ENCODE data around the gene SH3BGRL2.
A peak's percentile ranks its signal among the peaks of the same experiment; 100 is the strongest.
"Not testable (repeated sequence)": the region's sequence is repeated elsewhere in the genome, so short reads cannot be mapped to it uniquely, and the experiment has no call there.

Gene SH3BGRL2

DNA sequence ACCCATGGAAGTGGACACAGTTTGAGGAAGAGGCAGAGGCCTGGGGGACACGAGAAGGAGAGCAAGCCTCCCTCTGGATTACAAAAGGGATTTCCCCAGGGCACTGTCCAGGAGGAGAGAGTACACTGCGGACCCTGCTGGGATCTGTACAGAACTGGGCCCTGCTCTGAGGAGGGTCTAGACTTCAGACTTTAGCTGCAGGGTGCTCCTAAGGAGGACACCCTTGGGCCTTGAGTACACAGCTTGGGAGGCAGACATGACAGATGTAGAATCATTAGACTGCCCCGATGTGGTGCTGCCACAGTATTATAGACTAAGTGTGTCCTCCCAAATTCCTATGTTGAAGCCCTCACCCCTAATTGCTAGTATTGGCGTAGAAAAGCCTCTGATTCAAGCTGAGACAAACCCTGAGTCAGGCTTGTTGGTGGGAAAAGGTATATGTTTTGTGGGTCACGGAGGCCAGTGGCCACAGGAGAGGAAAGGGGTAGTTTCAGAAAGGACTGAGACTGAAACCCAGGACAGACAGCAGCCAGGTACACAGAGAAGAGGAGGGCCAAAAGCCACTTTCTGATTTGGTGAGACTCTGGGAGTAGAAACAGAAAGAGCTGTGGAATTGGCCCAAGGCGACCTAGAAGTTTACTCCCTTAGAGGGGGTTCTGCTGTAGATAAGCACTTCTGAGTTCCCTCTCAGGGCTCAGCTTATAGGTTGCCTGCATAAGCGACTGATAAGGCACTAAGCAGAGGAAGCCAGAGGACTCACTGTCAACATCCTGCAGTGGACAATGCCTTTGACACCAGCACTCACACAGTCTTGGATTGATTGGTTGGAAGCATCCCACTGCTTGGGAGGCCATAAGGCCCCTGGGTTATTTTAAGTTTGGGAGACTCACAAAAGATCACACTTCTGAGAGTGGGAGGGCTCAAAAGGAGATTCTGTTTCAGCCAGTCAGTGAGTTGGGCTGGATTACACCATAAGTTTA lies 16.5 kb upstream of the SH3BGRL2 start:
- no peak for DNase-seq

GRCh38 chr6:79617518-79617941 lies 13.6 kb upstream of the SH3BGRL2 start:
- peak; percentile 4 for DNase-seq

- DNase-seq = not testable (repeated sequence)
These were observed 12.7 kb upstream of the SH3BGRL2 start for GRCh38 chr6:79618425-79618824.

- DNase-seq = no peak
These were observed 9.6 kb upstream of the SH3BGRL2 start for GRCh38 chr6:79621579-79621978.

DNA sequence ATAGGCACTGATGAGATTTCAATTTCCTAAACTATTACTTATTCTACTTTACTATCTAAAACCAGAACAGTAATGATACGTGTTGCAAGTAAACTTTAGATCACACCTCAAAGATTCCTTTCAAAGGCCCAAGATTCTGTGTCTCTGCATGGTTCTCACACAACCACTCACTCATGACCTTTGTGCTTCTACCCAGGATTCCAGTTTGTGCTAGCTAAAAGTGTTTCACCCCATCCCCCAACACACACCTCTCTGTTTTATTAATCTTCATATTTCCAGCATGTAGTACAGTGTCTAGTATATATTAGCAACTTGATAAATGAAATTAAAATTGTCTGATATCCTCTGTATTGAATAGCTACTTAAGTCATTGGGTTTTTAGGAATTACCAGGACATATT lies 8.8 kb upstream of the SH3BGRL2 start:
- DNase-seq = no peak

DNA sequence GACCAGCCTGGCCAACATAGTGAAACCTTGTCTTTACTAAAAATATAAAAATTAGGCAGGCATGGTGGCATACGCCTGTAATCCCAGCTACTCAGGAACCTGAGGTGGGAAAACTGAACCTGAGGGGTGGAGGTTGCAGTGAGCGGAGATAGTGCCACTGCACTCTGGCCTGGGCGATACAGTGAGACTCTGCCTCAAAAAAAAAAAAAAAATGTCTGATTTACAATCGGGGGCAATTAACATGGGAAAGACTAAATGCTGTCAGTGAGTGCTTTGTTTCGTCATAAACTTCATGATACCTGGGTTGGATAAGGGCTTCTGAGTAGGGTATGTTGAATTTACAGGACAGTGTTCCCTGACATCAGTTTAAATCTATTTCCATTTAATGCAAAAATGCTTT lies 8.0 kb upstream of the SH3BGRL2 start:
- no peak for DNase-seq

GRCh38 chr6:79625746-79626145 lies 5.4 kb upstream of the SH3BGRL2 start:
- no peak for DNase-seq

DNA sequence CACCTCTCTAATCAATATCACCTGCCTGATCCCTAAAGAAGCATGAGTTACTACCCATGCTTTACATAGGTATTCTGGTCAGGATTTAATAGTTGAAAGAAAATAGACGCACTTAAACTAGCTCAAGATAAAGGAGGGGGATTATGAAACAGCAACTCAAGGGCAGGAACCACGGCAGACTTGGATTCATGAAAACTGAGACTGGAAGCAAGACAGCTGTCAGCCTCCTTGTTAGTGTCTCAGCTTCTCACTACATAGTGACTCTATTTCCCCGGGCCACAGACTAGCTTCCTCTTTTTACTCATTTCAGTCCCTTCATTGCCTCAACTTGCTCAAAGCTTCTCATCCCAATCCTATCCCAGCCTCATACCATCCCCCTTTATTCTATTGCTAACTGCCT lies 4.3 kb upstream of the SH3BGRL2 start:
- DNase-seq = no peak

DNA sequence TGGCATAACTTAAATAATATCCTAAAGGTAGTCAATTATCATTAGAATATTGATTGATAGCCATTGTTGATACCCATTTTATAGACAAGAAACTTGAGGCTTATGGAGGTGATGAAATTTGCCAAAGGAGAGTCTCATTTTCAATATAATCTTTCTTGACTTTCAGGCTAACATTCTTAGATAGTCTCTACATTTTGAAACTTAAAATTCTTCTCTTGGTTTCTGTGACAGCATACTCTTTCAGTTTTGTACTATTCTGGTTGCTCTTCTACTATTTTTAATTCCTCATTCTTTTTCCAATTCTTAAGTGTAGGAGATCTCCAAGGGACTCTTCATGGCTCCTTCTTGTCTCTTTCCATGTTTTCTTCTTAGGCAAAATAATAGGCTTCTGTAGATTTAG lies 3.7 kb upstream of the SH3BGRL2 start:
- DNase-seq = no peak

- DNase-seq = no peak
These were observed 2.5 kb upstream of the SH3BGRL2 start for GRCh38 chr6:79628466-79629288.

DNA sequence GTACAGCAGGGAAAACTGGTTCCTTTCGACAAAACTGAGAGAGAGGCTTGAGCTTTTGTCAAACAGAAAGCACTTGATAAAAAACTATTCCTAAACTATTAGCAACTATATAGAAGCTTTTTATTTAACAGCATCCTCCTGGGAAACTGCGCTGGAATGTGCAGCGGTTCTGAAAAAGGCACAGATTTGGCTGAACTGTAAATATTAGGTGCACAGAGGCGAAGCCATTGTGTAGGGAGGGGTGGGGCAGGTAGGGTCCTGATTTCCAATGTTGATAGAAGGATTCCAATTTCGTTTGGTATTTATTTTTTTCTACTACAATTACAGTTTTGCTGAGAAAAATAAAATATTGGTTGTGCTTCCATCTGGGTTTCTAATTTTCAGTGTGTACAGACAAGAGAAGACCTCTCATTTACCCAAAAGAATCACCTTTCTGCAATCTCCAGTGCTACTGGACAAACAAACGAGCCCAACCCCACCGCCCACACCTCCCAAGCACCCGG lies 698 bp upstream of the SH3BGRL2 start:
- no peak for DNase-seq

GRCh38 chr6:79631693-79632172 lies 604 bp downstream of the SH3BGRL2 start:
- no peak for DNase-seq

DNA sequence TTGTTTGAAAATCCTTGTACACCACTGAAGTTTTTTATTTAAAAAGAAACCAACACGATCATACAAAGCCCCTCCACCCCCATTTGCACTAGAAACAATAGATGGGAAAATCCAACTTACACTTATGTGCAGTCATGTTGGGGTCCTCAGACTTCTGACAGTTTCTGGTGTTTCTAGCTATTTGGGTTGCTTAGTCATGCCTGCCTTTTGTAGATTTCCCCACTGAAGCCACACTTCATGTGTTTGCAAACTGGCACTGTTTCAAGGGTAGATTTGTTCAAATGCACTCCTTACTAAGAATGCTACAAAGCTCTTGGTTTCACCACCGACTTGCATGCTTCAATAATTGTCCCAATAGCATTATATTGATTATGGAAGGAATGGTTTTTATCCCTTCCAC lies 1.5 kb downstream of the SH3BGRL2 start:
- DNase-seq = no peak

DNA sequence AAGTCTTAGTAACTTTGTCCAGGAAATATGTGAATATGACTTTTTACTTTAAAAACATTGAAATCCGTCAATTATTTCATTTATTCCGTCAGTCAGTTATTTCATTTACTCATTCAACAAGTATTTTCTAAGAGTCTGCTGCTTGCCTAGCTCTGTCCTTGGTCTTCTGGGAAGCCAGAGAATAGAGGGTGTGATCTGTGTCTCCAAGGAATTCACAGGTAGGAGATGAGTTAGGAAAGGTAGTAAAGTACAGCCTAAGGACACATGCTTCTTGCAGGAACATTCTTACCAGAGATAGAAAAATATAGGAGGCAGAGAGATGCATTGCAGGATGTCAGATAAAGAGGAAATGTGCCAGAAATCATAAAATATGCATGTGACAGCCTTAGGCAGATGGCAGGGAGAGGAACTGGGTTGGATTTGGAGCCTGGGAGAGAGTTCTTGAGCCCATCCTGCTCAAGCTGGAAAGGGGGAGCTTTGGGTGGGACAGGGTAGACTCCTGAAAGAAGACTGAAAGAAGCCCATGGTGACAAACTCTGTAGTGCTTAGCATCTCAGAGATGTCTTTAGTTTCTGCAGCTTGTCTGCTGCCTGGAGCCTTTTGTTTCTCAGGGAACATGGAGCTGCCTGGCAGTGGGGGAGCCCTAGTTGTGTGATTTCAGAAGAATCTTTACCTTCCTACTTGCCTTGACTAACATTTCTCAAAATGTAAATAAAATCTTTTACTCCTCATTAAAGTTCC lies 3.5 kb downstream of the SH3BGRL2 start:
- no peak for DNase-seq

DNA sequence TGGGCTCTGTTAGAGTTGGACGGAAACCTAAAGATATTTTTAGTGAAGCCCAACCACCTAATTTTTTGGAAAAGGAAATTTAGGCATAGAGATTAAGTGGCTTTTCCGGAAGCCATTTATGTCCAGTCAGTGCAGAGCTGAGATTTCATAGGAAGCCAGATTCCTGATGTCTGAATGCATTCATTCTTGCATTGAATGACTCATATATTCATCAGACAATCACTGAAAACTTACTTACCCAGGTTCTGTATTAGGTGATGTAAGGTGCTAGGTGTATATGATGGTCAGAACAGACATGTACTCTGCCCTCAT lies 4.1 kb downstream of the SH3BGRL2 start:
- DNase-seq = no peak

- no peak for DNase-seq
These were observed 5.5 kb downstream of the SH3BGRL2 start for GRCh38 chr6:79636673-79637072.

DNA sequence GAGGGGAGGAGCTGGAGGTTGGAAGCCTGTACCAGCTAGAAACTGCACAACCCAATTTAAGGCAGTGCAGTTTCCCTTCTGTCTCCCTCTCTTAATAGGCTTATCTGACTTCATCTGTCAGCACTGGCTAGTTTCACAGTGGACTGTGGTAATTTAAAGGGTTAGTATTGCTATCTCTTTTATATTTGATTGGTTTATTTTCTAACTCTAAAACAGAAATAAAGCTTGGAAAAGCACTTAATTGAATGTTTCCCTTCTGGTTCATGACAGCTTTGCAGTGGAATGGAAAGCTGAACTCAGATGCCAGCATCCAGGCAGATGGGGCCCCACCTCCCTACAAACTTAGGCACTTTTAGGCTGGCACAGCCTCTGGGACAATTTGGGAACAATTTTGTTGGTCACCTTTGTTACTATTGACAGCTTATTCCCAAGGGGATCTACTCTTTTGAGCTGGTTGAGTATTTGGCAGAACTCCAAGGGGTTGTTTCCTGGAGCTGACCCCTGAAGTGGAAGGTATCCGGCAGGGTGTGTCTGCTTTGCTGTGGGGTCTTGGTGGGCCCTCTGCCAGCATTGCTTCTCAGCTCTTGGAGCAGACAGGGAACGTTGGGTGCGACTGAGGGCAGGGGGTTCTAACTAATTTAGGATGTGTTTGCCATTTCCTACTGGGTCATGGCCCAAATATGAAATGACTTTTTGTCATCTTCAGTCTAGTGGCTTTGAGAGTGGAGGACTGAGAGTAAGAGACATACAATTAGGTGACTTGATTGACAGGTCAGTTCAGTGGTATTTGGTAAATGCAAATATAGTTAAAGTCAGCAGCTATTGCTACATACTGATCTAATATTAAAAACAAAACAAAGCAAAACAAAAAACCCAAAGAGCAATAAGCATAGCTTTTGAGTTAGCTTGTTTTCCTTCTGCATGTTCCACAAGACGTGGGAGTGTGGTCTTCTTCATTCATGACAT lies 9.3 kb downstream of the SH3BGRL2 start:
- no peak for DNase-seq

- no peak for DNase-seq
These were observed 14.9 kb downstream of the SH3BGRL2 start for GRCh38 chr6:79646006-79646405.

DNA sequence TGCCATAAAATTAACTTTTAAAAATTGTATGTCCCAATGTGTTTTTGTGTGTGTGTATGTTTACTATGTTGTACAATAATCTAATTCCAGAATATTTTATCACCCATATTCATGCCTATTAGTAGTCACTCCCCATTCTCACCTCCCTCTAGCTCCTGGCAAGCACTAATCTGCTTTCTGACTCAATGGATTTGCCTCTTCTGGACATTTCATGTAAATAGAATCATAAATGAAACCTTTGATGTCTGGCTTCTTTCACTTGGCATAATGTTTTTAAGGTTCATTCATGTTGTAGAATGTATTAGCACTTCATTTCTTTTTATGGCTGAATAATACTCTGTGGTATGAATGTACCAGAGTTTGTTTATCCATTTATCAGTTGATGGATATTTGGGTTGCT lies 15.4 kb downstream of the SH3BGRL2 start:
- DNase-seq = no peak

DNA sequence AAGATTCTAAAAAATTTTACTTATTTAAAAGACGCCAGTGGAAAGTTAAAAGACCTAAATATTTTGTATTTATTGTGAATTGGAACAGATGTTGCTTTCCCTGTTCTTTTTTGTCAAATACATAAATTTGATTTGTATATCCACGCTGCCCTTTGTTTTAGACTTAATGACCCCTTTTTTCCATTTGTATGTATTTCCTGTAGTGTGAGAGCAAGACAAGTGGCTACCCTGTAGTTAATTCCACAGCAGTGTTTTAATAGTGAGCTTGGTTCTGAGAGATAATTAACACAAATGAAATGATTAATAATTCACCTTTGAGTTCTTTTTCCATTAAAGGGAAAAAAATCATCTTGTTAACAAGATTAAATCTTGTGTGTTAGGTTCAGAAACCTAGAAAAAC lies 16.6 kb downstream of the SH3BGRL2 start:
- DNase-seq = no peak

GRCh38 chr6:79648328-79648727 lies 17.2 kb downstream of the SH3BGRL2 start:
- no peak for DNase-seq

DNA sequence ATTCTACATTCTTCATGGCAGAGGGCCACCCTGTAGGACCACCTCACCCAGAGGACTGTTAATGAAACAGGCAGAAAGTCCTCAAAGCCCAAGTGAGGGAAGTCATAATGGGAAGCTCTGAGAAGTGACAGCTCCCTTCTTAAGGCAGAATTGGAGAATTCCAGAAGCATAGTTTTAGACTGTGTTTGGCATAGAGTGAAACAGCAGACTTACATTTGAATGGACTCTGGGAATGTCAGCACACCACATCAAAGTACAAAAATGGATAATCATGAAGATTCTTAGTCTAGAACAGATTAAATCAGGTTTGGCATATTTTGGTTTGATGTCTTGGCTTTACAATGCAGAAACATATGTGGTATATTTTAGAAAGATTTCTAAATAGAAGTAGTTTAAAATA lies 17.9 kb downstream of the SH3BGRL2 start:
- no peak for DNase-seq

All from COR-L47 (cell line).